GM19193 (cell line): ENCODE results near the gene MYL4.

Source experiments
- POLR2A ChIP-seq: IDR thresholded peaks from 4 replicates; pipeline ENCODE4 v1.6.1; 2011; ENCODE audit not compliant: insufficient read depth, insufficient read length; ENCODE audit errors: extremely low read depth

The MYL4 gene

DNA sequence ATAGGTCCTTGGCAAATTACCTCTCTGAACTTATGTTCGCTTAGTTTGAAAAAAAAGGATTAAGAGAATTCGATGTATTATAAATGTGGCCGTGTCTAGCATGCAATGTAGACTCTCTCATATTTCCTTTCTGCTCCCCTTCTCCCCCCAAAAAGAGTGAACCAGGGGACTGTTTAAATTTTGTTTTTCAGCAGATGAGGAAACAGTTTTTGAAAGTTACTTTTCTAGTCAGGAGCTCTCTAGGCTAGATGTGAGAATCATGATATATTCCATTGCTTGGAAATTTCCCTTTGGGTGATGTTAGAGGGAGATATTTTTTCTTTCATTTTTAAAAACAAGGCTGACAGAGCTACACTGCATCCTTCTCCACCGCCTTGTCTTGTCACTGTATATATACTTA lies 18.9 kb upstream of the MYL4 start:
- TF ChIP-seq POLR2A: no peak

GRCh38 chr17:47190770-47191169 lies 18.4 kb upstream of the MYL4 start:
- TF ChIP-seq POLR2A: no peak

DNA sequence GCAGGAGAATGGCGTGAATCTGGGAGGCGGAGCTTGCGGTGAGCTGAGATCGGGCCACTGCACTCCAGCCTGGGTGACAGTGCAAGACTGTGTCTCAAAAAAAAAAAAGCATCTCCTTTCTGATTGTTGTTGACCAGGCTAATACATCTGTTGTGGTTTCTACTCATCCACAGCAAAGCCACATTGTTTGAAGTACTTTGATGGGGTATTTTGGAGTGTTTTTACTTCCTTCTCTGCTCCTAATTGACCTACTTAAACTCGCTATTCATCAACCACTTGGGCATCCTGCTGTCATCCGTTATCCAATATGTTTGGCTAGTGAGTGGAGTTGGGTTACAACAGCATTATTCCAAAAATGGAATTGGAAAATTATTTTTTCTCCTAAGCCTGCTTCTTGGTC lies 16.6 kb upstream of the MYL4 start:
- no peak for TF ChIP-seq POLR2A

GRCh38 chr17:47193931-47194511 lies 15.1 kb upstream of the MYL4 start:
- TF ChIP-seq POLR2A: no peak

GRCh38 chr17:47197821-47198220 lies 11.3 kb upstream of the MYL4 start:
- TF ChIP-seq POLR2A: no peak

DNA sequence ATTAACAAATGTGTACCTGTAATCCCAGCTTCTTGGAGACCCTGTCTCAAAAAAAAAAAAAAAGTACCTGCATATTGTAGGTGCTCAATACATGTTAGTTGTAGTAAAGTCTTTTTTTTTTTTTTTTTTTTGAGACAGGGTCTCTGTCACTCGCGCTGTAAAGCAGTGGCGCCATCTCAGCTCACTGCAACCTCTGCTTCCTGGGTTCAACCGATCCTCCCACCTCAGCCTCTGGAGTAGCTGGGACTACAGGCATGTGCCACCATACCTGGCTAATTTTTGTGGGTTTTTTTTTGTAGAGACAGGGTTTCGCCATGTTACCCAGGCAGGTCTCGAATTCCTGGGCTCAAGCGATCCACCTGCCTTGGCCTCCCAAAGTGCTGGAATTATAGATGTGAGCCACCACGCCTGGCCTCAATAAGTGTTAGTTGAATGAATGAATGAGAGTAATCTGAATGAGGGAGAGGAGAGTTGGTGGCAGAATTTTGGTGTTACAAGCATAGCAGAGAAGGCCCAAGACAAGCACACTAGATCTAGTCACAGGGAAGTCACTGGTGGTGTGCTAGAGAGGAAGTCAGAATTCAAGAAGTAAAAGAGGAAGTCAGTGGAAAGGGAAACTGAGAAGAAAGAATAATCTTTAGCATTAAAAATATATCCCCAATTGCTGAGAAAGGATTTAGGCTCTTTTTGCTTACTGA lies 9.4 kb upstream of the MYL4 start:
- TF ChIP-seq POLR2A: no peak

- TF ChIP-seq POLR2A: no peak
These were observed 8.9 kb upstream of the MYL4 start for GRCh38 chr17:47200325-47200664.

DNA sequence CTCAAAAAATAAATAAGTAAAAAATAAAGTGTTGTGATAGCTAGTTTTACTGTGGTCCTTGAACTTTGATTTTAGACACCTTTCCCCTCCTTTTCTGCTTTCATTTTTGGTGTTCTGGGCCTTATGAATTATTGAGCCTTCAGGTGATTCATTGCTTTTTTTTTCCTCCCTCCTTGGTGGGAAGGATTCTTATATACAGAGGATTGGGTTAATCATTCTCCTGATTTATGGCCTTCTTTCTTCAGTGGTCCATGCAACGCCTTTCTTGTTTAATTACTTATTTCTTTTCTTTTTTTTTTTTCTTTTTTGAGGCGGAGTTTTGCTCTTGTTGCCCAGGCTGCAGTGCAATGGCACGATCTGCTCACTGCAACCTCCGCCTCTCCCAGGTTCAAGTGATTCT lies 8.0 kb upstream of the MYL4 start:
- no peak for TF ChIP-seq POLR2A

- peak; percentile 20 for TF ChIP-seq POLR2A
These were observed 5.0 kb upstream of the MYL4 start for GRCh38 chr17:47203984-47204721.

GRCh38 chr17:47204722-47205418 lies 4.3 kb upstream of the MYL4 start:
- peak; percentile 37 for TF ChIP-seq POLR2A

DNA sequence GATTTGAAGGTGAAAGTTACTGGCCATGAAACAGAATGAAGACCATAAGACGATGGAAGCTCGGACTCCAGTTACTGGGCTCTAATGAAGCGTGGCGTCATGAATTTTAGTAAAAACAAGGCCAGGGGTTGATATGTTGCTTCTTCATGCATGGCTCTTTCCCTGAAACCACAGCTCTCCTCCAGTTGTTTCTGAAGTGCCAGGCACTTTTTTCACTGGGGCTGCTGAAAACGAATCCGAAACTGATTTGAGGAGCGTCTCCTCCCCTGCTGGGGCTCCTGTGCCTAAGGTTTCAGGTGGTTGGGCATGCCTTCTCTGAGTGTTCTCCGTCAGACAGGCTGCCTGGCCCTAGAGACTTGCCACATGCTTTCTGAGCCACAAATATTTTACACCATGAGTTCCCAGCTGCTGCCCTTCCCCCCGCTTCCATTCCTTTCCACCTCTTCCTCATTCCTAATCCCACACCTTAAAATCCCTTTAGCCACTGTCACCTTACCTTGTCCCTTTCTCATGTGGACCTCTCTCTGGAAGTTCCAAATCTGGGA lies 3.7 kb upstream of the MYL4 start:
- peak; percentile 30 for TF ChIP-seq POLR2A

DNA sequence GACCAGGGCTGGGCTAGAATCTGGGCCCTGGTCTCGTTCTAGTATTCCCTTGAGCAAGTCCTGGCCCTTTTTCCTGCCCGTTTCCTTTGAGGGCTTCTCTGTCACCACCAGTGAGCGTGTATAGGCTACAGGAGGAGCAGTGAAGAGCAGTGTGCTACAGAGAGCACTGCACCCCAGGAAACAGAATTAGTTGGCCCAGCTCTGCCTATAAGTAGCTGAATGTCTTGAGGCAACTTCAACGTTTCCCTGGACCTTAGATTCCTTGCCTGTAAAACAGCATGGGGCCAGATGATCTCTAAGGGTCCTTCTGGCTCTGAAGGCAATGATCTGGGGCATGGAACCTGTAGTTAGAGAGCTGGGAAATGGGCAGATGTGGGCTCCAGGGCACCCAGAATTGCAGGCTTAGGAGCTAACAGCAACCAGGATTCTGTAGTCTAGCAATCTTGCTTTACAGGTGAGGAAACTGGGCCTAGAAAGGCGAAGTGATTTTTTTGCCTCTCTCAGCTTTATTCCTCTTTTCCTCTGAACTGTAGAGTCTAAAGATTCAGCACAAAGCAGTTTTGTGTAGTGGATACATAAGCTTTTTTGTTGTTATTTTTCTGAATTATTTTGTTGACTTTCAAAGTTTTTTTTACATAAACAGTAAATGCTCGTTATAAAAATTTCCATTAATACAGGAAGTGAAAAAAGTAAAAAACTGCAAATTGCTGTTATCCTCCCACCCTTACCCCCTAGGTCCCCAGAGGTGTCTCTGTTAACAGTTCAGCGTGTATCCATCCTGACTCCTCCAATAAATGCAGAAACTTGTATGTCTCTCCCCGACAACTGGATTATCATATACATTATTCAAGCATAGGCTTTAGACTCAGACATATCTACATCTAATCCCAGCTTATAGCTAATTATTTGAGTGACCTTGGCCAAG lies 1.7 kb upstream of the MYL4 start:
- TF ChIP-seq POLR2A: no peak

DNA sequence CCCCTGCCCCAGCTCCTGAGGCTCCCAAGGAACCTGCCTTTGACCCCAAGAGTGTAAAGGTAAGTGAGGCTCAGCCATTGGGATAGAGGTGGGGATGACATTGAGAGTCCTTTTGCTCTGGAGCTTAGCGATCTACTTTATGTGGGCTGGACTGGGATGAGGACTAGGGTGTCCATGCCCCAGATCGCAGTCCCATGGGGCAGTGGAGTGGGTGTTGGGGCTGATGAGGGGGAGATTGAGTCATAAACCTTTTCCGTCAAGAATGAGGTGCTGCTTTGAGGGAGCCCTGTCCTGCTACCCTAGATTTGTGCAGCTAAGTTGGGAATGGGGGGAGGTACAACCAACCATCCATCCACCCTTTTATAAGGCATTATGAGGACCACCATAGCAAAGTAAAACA lies 351 bp downstream of the MYL4 start:
- no peak for TF ChIP-seq POLR2A

GRCh38 chr17:47210105-47210504 lies 957 bp downstream of the MYL4 start:
- TF ChIP-seq POLR2A: no peak
